Breast epithelium (tissue), 4 donors: ENCODE data around the gene ZNF217. TPM values are rescaled to one million over a fixed set of nuclear protein-coding genes. Genes with fewer than 3 reads are reported as not detected.
"Not testable (repeated sequence)": the region's sequence is repeated elsewhere in the genome, so short reads cannot be mapped to it uniquely, and the experiment has no call there.

Experiments used
- DNase-seq, 2 donors: peaks; one replicate each; pipeline ENCODE4 v3.0.0-alpha.2; 2019; ENCODE audit warnings: low spot score in 2 of 2
- H3K27ac ChIP-seq, 2 donors: fragments of 200-600 bp; sonication (generic) in 1 of 2; one replicate each; pipeline ENCODE4 v1.5.1; 2016 to 2019; ENCODE audit warnings: mild to moderate bottlenecking in 1 of 2
- H3K27me3 ChIP-seq, 2 donors: fragments of 200-600 bp; sonication (generic) in 1 of 2; one replicate each; pipeline versions ENCODE4 v1.5.1 to v1.6.0; 2017 to 2019; ENCODE audit warnings: control low read depth in 1 of 2, mild to moderate bottlenecking in 1 of 2
- H3K36me3 ChIP-seq: fragments of 200-600 bp; one replicate; pipeline ENCODE4 v1.5.1; 2019
- H3K4me1 ChIP-seq, 2 donors: fragments of 200-600 bp; sonication (generic); one replicate each; pipeline ENCODE4 v1.5.1; 2016 to 2019; ENCODE audit warnings: control low read depth in 1 of 2
- H3K4me3 ChIP-seq, 3 donors: fragments of 200-600 bp; sonication (generic); 1 replicate in 2 of 3; 2 replicates in 1 of 3; pipeline ENCODE4 v1.5.1; 2016 to 2019; ENCODE audit warnings: mild to moderate bottlenecking in 3 of 3, moderate library complexity in 2 of 3
- H3K9me3 ChIP-seq, 2 donors: fragments of 200-600 bp; sonication (generic) in 1 of 2; one replicate each; pipeline ENCODE4 v1.5.1; 2016 to 2019; ENCODE audit warnings: control low read depth in 1 of 2
- CTCF ChIP-seq, 3 donors: fragments of 450-650 bp; IDR thresholded peaks; one replicate each; pipeline ENCODE4 v1.5.1; 2016 to 2017; ENCODE audit warnings: antibody characterized with exemption in 3 of 3, mild to moderate bottlenecking in 3 of 3, moderate library complexity in 3 of 3
- POLR2A ChIP-seq: fragments of 450-650 bp; IDR thresholded peaks from one replicate; pipeline ENCODE4 v1.6.1; 2016; ENCODE audit warnings: antibody characterized with exemption, mild to moderate bottlenecking, moderate library complexity
- POLR2AphosphoS5 ChIP-seq, 3 donors: sonication (generic); formaldehyde crosslinking; IDR thresholded peaks; one replicate each; pipeline ENCODE4 v1.6.1; 2017; ENCODE audit warnings: antibody characterized with exemption in 3 of 3
- intact Hi-C: fragments of 100-400 bp; cut with DNase I; formaldehyde crosslinking; loops from one replicate; pipeline ENCODE4 v1.15.1; 2023; ENCODE audit warnings: low total_unique reads
- total RNA-seq, 3 donors: library from RNA; depleted of rRNA; stranded (reverse); fragments of >200 nt; gene quantifications; one replicate each; pipeline ENCODE4 v1.1.0, GENCODE V29; 2016

The ZNF217 gene
- total RNA-seq, 3 donors from 2014 or later: 22.4 to 54.7 (median 48.3) TPM

- H3K4me3 ChIP-seq: no peak overlapping the region
- no peak for TF ChIP-seq CTCF (IDR thresholded peaks at IDR 0.05)
- no peak for TF ChIP-seq POLR2AphosphoS5 (IDR thresholded peaks at IDR 0.05)
- TF ChIP-seq POLR2A: no peak
- no peak overlapping the region for H3K27ac ChIP-seq
- DNase-seq: no peak
- H3K36me3 ChIP-seq: no peaks in the 10 kb centered on the region
- H3K9me3 ChIP-seq: no peaks in the 10 kb centered on the region
- intact Hi-C loops: no loop called here
- H3K4me1 ChIP-seq: no peaks in the 10 kb centered on the region
- no peaks in the 10 kb centered on the region for H3K27me3 ChIP-seq
Observed at GRCh38 chr20:53534037-53534436, 59.6 kb downstream of the ZNF217 start.

- H3K27me3 ChIP-seq: no peaks in the 10 kb centered on the region
- no peaks in the 10 kb centered on the region for H3K36me3 ChIP-seq
- no peak for DNase-seq
- TF ChIP-seq POLR2AphosphoS5 (IDR thresholded peaks at IDR 0.05) (no peak), CTCF (IDR thresholded peaks at IDR 0.05) (no peak), POLR2A (no peak)
- no peaks in the 10 kb centered on the region for H3K9me3 ChIP-seq
- H3K4me3 ChIP-seq: no peak overlapping the region
- H3K27ac ChIP-seq: no peak overlapping the region
- intact Hi-C loops: no loop called here
- H3K4me1 ChIP-seq: no peaks in the 10 kb centered on the region
Observed at GRCh38 chr20:53533500-53533899, 60.1 kb downstream of the ZNF217 start.

GRCh38 chr20:53532654-53533312, 60.9 kb downstream of the ZNF217 start:
- H3K27me3 ChIP-seq, H3K4me1 ChIP-seq, DNase-seq, H3K27ac ChIP-seq, H3K4me3 ChIP-seq, H3K36me3 ChIP-seq, H3K9me3 ChIP-seq, intact Hi-C loops: not testable (repeated sequence)

GRCh38 chr20:53530440-53530839, 63.2 kb downstream of the ZNF217 start:
- Histone ChIP-seq H3K4me3 (no peak overlapping the region), H3K27me3 (no peaks in the 10 kb centered on the region), H3K4me1 (no peaks in the 10 kb centered on the region), H3K27ac (no peak overlapping the region), H3K9me3 (no peaks in the 10 kb centered on the region), H3K36me3 (no peaks in the 10 kb centered on the region)
- no peak for DNase-seq
- intact Hi-C loops: no loop called here
- TF ChIP-seq POLR2A (no peak), POLR2AphosphoS5 (IDR thresholded peaks at IDR 0.05) (no peak), CTCF (IDR thresholded peaks at IDR 0.05) (no peak)

GRCh38 chr20:53529658-53530057, 64.0 kb downstream of the ZNF217 start:
- no peak overlapping the region for H3K27ac ChIP-seq
- H3K4me1 ChIP-seq: no peaks in the 10 kb centered on the region
- no peak for TF ChIP-seq CTCF (IDR thresholded peaks at IDR 0.05)
- no peak for TF ChIP-seq POLR2A
- no peak for TF ChIP-seq POLR2AphosphoS5 (IDR thresholded peaks at IDR 0.05)
- no peaks in the 10 kb centered on the region for H3K36me3 ChIP-seq
- DNase-seq: no peak
- intact Hi-C loops: no loop called here
- no peak overlapping the region for H3K4me3 ChIP-seq
- H3K9me3 ChIP-seq: no peaks in the 10 kb centered on the region
- H3K27me3 ChIP-seq: no peaks in the 10 kb centered on the region

GRCh38 chr20:53527196-53527595, 66.4 kb downstream of the ZNF217 start:
- no peak overlapping the region for H3K27ac ChIP-seq
- no peak for TF ChIP-seq CTCF (IDR thresholded peaks at IDR 0.05)
- no peak for TF ChIP-seq POLR2A
- TF ChIP-seq POLR2AphosphoS5 (IDR thresholded peaks at IDR 0.05): no peak
- H3K4me1 ChIP-seq: no peaks in the 10 kb centered on the region
- no peak for DNase-seq
- H3K36me3 ChIP-seq: no peaks in the 10 kb centered on the region
- intact Hi-C loops: no loop called here
- no peaks in the 10 kb centered on the region for H3K27me3 ChIP-seq
- H3K4me3 ChIP-seq: no peak overlapping the region
- H3K9me3 ChIP-seq: no peaks in the 10 kb centered on the region
